Ishikawa (cell line): ENCODE measurements around the gene SPINK13.

Source experiments
- CEBPB ChIP-seq: IDR thresholded peaks from 2 replicates; pipeline ENCODE4 v1.6.1; 2012
- CREB1 ChIP-seq: IDR thresholded peaks from 2 replicates; pipeline ENCODE4 v1.6.1; 2012; ENCODE audit warnings: low read depth
- EGR1 ChIP-seq: IDR thresholded peaks from 2 replicates; pipeline ENCODE4 v1.6.1; 2012

Gene SPINK13

GRCh38 chr5:148335259-148335658 lies 66.7 kb downstream of the SPINK13 start, which contains the start of gene SPINK9:
SPINK9 (plus strand) TSS chr5:148335559; CDS start chr5:148335614, 55 bp downstream.
- no peak for TF ChIP-seq CEBPB
- no peak for TF ChIP-seq CREB1
- no peak for TF ChIP-seq EGR1
